Measurements from ENCODE around the gene TPRG1.

DNA sequence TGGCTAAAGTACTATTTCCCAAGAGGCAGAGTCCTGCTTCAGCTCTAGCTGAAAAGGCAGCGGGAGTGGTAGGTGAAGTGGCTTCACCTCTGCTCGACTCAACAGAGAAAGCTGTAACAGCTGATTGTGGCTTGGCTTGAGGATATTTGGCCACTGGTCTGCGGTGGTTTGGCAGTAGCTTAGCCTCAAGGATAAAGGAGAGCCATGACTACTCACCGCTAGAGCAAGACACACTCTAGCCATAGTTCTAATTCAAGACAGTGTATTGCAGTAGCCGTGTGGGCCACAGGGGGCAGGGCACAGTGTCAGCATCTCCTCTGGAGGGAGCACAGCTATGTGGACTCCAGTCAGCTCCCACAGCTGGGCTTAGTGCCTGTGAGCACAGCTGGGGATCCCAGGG, 23.5 kb downstream of the TPRG1 start:
- TF ChIP-seq, protein P1, sequence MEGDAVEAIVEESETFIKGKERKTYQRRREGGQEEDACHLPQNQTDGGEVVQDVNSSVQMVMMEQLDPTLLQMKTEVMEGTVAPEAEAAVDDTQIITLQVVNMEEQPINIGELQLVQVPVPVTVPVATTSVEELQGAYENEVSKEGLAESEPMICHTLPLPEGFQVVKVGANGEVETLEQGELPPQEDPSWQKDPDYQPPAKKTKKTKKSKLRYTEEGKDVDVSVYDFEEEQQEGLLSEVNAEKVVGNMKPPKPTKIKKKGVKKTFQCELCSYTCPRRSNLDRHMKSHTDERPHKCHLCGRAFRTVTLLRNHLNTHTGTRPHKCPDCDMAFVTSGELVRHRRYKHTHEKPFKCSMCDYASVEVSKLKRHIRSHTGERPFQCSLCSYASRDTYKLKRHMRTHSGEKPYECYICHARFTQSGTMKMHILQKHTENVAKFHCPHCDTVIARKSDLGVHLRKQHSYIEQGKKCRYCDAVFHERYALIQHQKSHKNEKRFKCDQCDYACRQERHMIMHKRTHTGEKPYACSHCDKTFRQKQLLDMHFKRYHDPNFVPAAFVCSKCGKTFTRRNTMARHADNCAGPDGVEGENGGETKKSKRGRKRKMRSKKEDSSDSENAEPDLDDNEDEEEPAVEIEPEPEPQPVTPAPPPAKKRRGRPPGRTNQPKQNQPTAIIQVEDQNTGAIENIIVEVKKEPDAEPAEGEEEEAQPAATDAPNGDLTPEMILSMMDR (IDR thresholded peaks at IDR 0.05), result peak; percentile 34
- TF ChIP-seq EZH2phosphoT487 (IDR thresholded peaks at IDR 0.05) (no peak), EZH2 (IDR thresholded peaks at IDR 0.05) (no peak)

Data from neural progenitor cell (in vitro differentiated cells).